ENCODE data around the gene DYNC1H1. TPM values are rescaled to one million over a fixed set of nuclear protein-coding genes. Genes with fewer than 3 reads are reported as not detected.

DYNC1H1 gene
- total and polyA plus RNA-seq, 2 experiments from 2014 or later: 141 to 405 TPM

GRCh38 chr14:102085488-102085887 is 121.1 kb downstream of the DYNC1H1 start:
- H3K4me2 ChIP-seq: peak overlapping the region; percentile 77
- H3K4me3 ChIP-seq: peak overlapping the region; percentile 59
- H3K79me2 ChIP-seq: peaks cover 44% of the 10 kb centered on the region
- H3K9me2 ChIP-seq (replicated peaks; ENCODE audit: insufficient read depth): no peaks in the 10 kb centered on the region
- no peaks in the 10 kb centered on the region for H3K27me3 ChIP-seq
- H3K4me1 ChIP-seq (ENCODE audit: insufficient read depth): peaks cover 29% of the 10 kb centered on the region
- 21% methylated on average over 10 of the region's 10 CpGs for WGBS (ENCODE audit: low lambda C conversion rate, missing lambda C conversion rate)
- peaks cover 6% of the 10 kb centered on the region for H3K36me3 ChIP-seq (replicated peaks; ENCODE audit: insufficient read depth, low read depth)
- no peak overlapping the region for H3K27ac ChIP-seq
- H2AFZ ChIP-seq: no peak overlapping the region
- TF ChIP-seq EZH2 (IDR thresholded peaks at IDR 0.05; ENCODE audit: borderline replicate concordance) (no peak), EZH2phosphoT487 (IDR thresholded peaks at IDR 0.05; ENCODE audit: low read depth, severe bottlenecking, unreplicated experiment) (no peak), CTCF (IDR thresholded peaks at IDR 0.05; ENCODE audit: poor library complexity) (no peak)
- H3K9me3 ChIP-seq (ENCODE audit: low read depth): no peaks in the 10 kb centered on the region
- DNase-seq (ENCODE audit: low spot score): no peak
- peaks cover 48% of the 10 kb centered on the region for H4K20me1 ChIP-seq (ENCODE audit: insufficient read depth, poor library complexity, severe bottlenecking)

- H3K4me2 ChIP-seq: peak overlapping the region; percentile 77
- 3% methylated on average over 49 of the region's 49 CpGs for WGBS (ENCODE audit: low lambda C conversion rate, missing lambda C conversion rate)
- peaks cover 2% of the 10 kb centered on the region for H3K36me3 ChIP-seq (replicated peaks; ENCODE audit: insufficient read depth, low read depth)
- H3K4me1 ChIP-seq (ENCODE audit: insufficient read depth): peaks cover 29% of the 10 kb centered on the region
- peak overlapping the region; percentile 96 for H3K27ac ChIP-seq
- H2AFZ ChIP-seq: no peak overlapping the region
- H3K79me2 ChIP-seq: peaks cover 44% of the 10 kb centered on the region
- H3K4me3 ChIP-seq: peak overlapping the region; percentile 59
- TF ChIP-seq EZH2phosphoT487 (IDR thresholded peaks at IDR 0.05; ENCODE audit: low read depth, severe bottlenecking, unreplicated experiment) (no peak), EZH2 (IDR thresholded peaks at IDR 0.05; ENCODE audit: borderline replicate concordance) (no peak), CTCF (IDR thresholded peaks at IDR 0.05; ENCODE audit: poor library complexity) (no peak)
- no peaks in the 10 kb centered on the region for H3K27me3 ChIP-seq
- H3K9me2 ChIP-seq (replicated peaks; ENCODE audit: insufficient read depth): no peaks in the 10 kb centered on the region
- H4K20me1 ChIP-seq (ENCODE audit: insufficient read depth, poor library complexity, severe bottlenecking): peaks cover 47% of the 10 kb centered on the region
- no peaks in the 10 kb centered on the region for H3K9me3 ChIP-seq (ENCODE audit: low read depth)
- peak; percentile 79 for DNase-seq (ENCODE audit: low spot score)
Observed at GRCh38 chr14:102085948-102086708, 121.8 kb downstream of the DYNC1H1 start.

- 4% methylated on average over 5 of the region's 32 CpGs for WGBS (ENCODE audit: low lambda C conversion rate, missing lambda C conversion rate)
- H3K4me2 ChIP-seq: peak overlapping the region; percentile 65
- peak overlapping the region; percentile 20 for H2AFZ ChIP-seq
- H3K4me3 ChIP-seq: peak overlapping the region; percentile 59
- peak overlapping the region; percentile 96 for H3K27ac ChIP-seq
- H3K79me2 ChIP-seq: peaks cover 43% of the 10 kb centered on the region
- peaks cover 44% of the 10 kb centered on the region for H4K20me1 ChIP-seq (ENCODE audit: insufficient read depth, poor library complexity, severe bottlenecking)
- TF ChIP-seq EZH2phosphoT487 (IDR thresholded peaks at IDR 0.05; ENCODE audit: low read depth, severe bottlenecking, unreplicated experiment) (no peak), EZH2 (IDR thresholded peaks at IDR 0.05; ENCODE audit: borderline replicate concordance) (no peak), CTCF (IDR thresholded peaks at IDR 0.05; ENCODE audit: poor library complexity) (no peak)
- no peaks in the 10 kb centered on the region for H3K27me3 ChIP-seq
- H3K9me2 ChIP-seq (replicated peaks; ENCODE audit: insufficient read depth): no peaks in the 10 kb centered on the region
- no peaks in the 10 kb centered on the region for H3K9me3 ChIP-seq (ENCODE audit: low read depth)
- H3K36me3 ChIP-seq (replicated peaks; ENCODE audit: insufficient read depth, low read depth): no peaks in the 10 kb centered on the region
- peaks cover 29% of the 10 kb centered on the region for H3K4me1 ChIP-seq (ENCODE audit: insufficient read depth)
- DNase-seq (ENCODE audit: low spot score): no peak
Observed at GRCh38 chr14:102086709-102086971, 122.3 kb downstream of the DYNC1H1 start.

All from hepatocyte (in vitro differentiated cells).